HG02885 (cell line): Measurements from ENCODE around the gene SERTM1.

Source experiments
- ATAC-seq: cut with Tn5 transposase; IDR thresholded peaks from one replicate; pipeline ENCODE4 v1.9.1; 2021; ENCODE audit warnings: mild to moderate bottlenecking; ENCODE audit not compliant: unreplicated experiment, poor library complexity

SERTM1 gene

DNA sequence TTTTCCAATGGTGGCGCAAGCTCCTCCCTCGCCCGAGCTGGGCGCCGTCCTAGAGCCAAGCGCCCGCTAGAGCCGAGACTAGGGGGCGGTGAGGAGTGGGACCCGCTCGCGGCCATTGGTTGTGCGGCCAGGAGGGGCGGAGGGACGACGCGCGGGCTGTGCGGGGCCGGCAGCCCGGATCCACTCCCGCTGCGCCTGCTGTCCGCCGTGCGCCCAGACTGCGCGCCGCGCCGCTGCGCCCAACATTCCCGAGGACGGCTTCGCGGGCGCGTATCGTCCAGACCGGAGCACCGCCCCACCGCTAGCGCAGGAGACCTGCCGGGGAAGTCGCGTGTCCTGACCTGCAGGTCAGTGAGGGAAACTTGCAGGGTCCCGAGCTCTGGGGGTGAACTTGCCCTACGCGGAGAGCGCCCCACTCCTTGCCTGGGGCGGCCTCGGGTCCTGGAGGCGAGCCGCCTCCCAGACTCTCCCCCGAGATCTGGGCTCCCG is at the start of gene SERTM1:
TSS of gene SERTM1 (plus strand) at position 183 of the 489 bp plus-strand sequence. CDS start 21,059 bp downstream, outside the sequence.
- ATAC-seq, result no peak

DNA sequence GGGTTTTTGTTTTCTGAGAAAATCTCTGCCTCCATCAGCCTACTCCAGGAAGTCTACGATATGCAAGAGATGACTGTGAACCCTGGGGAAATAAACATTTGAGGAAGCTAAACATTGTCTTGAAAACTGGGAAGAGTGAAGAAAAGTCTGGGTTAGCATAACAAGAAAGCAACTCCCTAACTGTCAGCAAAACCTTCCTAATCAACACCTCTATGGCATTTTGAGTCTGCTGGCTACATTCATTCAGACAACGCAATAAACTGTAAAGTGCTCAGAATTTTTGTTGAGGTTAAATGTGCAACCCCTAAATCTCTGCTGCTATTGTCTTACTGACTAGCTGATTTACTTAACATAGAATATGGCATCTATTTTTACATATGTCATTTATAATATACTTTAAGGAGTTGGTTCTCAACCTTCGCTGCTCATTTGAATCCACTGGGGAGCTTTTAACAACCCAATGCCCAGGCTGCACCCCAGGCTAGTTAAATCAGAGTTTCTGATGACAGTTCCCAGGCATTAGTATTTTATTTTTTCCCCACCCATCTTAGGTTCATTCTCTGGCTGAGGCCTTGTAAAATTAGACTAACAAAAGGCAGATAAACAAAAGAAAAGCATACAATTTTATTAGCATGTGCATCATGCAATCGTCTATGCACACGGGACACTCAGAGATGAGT is 45.3 kb upstream of the SERTM1 start:
- no peak for ATAC-seq

DNA sequence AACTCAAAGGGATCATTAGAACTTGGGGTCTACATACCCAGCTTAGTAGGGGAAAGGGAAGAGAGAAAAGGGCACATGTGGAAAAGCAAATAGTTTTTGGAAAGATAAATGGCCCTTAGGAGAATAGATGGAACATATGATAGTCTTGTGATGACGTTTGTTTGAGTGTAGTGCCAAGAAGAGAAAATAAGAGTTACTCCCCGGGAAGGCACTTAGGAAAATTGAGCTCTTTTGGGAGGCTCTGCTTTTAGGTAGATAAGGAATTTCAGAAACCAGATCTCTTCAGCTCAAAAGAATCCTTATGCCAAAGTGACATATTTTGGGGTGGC is 44.8 kb upstream of the SERTM1 start:
- ATAC-seq, result no peak

DNA sequence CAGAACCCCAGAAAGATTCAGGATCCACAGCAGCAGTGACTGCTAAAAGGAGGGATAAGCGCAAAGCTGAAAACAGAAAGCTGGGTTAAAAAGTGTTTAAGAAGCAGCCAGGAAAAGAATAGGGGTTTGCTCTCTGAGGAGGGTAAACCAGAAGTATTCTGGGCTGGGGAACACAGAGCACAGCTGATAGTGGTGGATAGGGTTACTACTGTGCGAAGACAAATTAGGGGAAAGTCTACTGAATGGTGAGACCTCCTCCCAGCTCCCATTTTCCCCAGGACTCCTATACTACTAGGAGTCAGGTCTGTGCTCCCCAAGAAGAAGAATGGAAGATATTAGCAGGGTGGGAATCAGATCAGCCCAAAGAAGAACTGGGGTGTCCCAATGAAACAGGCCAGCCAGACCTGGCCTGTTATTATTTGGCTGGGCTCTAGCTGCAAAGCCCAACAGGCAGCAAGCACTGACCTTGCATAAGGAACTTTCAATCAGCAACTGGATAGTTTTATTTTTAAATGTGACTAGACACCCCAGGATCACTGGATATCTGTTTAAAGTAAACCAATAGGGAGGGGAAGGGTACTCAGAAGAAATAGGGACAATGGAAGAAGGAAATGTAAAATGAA is 43.5 kb upstream of the SERTM1 start:
- ATAC-seq, result no peak

DNA sequence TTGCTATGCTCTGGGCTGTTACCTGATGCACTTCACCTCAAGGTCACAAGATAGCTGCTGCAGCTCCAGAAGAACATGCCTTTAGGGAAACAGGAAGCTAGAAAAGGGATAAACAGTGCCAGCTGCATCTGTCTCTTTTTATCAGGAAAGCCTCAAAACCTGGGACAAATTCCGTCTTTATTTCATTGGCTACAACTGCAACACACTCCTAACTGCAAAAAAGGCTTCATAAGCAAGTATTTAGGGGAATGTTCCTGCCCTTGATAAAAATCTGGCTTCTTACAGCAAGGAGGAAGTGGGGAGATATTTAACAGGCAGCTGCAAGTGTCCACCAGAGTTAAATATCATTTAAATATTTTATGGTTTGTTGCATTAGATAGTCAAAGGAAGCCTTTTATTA is 34.2 kb upstream of the SERTM1 start:
- no peak for ATAC-seq

GRCh38 chr13:36650611-36651010 is 23.2 kb upstream of the SERTM1 start:
- no peak for ATAC-seq

- no peak for ATAC-seq
Measured at GRCh38 chr13:36665630-36666029, 8.2 kb upstream of the SERTM1 start.

GRCh38 chr13:36666477-36667229 is 7.2 kb upstream of the SERTM1 start:
- no peak for ATAC-seq

DNA sequence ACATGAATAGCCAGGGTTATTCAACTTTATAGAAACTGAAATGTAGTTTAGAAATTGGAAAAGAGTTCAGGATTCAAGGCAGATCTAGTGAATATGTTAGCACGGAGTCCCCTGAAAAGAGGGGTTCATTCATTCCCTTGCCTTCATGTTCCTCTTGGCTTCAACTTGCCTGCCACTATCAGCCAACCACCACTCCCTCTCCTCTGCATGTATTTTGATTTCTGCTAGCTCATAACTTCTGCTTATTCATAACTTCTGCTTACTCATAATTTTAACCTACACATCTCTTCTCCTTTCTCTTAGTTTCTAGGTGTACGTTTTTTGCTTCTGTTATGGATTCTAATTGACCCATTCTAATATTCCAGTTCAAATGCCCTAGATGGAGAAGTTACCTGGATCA is 5.5 kb upstream of the SERTM1 start:
- no peak for ATAC-seq

DNA sequence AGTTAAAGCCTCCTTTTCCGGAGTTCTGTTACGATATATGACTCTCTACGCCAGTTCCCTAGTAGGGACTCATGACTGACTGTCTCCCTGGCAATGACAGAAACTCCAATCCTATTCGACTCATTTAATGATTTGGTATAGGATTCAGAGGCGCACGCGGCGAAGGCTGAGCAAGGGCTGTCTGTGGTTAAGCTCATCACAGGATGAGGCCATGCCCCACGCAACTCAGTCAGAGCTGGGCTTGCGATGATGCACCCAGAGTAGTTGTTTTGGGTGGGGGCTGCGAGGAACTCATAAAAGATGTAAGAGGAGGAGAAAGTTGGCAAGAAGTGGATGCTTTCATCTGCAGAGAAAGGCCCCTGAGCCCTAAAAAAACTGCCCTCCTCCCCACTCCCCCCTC is 468 bp upstream of the SERTM1 start:
- ATAC-seq, result no peak

DNA sequence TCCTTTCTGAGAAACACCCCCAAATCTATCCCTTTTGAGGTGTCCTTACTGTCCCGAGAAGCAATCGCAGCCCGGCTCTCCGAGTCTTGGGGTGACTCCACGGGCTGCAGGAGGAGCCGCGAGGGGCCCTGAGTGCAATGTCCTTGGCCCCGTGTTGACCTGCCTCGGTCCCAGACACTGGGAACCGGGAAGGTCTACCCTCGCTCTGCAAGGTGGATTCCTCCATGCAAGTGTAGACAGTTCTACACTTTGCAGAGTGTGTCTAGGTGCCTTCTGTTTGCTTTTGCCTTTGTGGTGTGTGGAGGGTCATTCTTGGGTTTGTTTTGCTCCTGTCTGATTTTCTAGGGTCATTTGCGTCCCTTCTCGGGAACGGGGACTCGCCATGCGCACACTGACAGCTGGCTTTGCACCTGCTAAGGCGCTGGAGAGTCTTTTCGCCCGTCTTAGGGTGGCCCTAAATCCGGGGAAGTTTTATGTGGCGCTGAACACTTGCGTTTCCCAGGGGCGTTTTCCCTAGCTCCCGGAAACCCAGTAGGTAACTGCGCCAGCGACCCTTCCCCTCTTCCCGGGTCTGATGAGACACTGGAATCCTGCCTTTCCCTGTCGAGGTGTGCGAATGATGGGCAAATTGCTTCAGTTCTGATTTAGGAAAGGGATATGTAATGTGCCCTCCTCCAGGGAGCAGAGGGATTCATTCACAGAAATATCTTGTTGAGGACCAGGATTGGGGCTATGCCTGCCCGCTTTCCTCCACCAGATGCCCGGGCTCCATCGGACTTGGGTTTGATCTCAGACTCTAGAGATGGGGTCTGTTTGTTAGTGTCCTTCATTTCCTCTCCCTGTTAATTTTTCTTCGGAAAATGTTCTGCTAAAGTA is 755 bp downstream of the SERTM1 start:
- ATAC-seq, result no peak

GRCh38 chr13:36675213-36675536 is 1.4 kb downstream of the SERTM1 start:
- no peak for ATAC-seq

- ATAC-seq, result no peak
Measured at GRCh38 chr13:36680913-36681312, 7.1 kb downstream of the SERTM1 start.

- ATAC-seq, result no peak
Measured at GRCh38 chr13:36681894-36682624, 8.2 kb downstream of the SERTM1 start.

DNA sequence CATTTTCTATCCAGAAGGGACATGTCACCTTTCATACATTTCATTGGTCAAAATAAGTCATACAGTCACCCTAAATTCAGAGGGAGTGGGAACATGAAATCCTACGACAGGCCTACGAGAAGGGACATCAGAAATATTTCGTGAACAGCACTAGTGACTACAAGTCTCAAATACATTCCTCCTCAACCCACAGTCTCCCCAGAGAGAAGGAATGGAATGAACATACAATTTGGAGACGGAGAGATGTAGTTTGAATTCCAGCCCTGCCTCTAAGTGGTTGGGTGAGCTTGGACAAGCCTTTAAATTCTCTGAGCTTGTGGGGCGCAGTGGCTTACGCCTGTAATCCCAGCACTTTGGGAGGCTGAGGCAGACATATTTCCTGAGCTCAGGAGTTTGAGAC is 9.9 kb downstream of the SERTM1 start:
- no peak for ATAC-seq

DNA sequence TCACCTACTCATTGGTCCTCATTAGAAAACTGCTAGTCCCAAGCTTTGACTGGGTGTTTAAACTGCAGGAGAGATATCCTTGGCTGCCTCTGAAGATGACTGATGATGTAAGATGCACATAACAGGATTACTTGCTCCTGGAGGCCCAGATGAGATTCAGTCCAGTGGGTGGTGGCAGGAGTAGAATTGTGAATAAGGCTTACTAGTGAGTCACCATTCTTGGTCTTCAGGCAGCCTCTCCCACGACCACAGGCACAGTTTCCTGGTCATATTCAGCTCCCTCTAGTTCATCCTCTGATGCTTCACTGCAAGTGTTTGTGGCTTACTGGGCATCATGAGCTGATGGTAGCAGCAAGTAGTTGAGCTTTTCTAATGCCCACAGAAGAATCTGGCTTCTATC is 12.1 kb downstream of the SERTM1 start:
- ATAC-seq, result no peak

- ATAC-seq, result no peak
Measured at GRCh38 chr13:36696410-36697010, 22.7 kb downstream of the SERTM1 start.

- no peak for ATAC-seq
Measured at GRCh38 chr13:36700170-36700569, 26.4 kb downstream of the SERTM1 start.

- ATAC-seq, result no peak
Measured at GRCh38 chr13:36706755-36707154, 32.9 kb downstream of the SERTM1 start.
